ENCODE results near the gene MEPCE. TPM values are rescaled to one million over a fixed set of nuclear protein-coding genes. Genes with fewer than 3 reads are reported as not detected.

MEPCE gene
- total and polyA plus RNA-seq, 2 experiments from 2014 or later: 10.0 to 32.6 TPM

GRCh38 chr7:100426516-100426915 lies 3.1 kb upstream of the MEPCE start:
- H3K4me1 Mint-ChIP-seq: peaks cover 12% of the 10 kb centered on the region
- no peaks in the 10 kb centered on the region for H4K20me1 ChIP-seq (replicated peaks; ENCODE audit: insufficient read depth)
- H3K27me3 Mint-ChIP-seq (ENCODE audit: insufficient read depth, low read depth, poor library complexity): peaks cover 34% of the 10 kb centered on the region
- peaks cover 10% of the 10 kb centered on the region; the same call in 1 of the 2 replicates for H3K4me1 ChIP-seq (ENCODE audit: insufficient read depth)
- TF ChIP-seq ZNF331 (CRISPR knock-in tag; IDR thresholded peaks at IDR 0.05; ENCODE audit: low read depth): no peak
- no peak for TF ChIP-seq ZNF462 (CRISPR knock-in tag; IDR thresholded peaks at IDR 0.05)
- TF ChIP-seq CTCF (conservative IDR thresholded peaks at IDR 0.05; ENCODE audit: low read depth in 2 of 2): no peak
- TF ChIP-seq EZH2 (IDR thresholded peaks at IDR 0.05; ENCODE audit: low read depth, unreplicated experiment): no peak
- ATAC-seq: no peak
- H3K9me3 Mint-ChIP-seq: peaks cover 20% of the 10 kb centered on the region; the same call in 2 of the 3 replicates
- H3K36me3 ChIP-seq (ENCODE audit: insufficient read depth): no peaks in the 10 kb centered on the region
- H3K27me3 ChIP-seq (ENCODE audit: insufficient read depth): peaks cover 9% of the 10 kb centered on the region
- DNase-seq (ENCODE audit: low spot score): no peak
- no peak overlapping the region for H3K4me2 ChIP-seq
- H3K4me3 ChIP-seq: no peak overlapping the region
- H3K27ac Mint-ChIP-seq: no peak overlapping the region
- H3K36me3 Mint-ChIP-seq (ENCODE audit: low read depth): peaks cover 20% of the 10 kb centered on the region
- H3K9me2 ChIP-seq (ENCODE audit: insufficient read depth): 0 out of 2 replicates have a peak, but pooled peaks cover 3% of the 10 kb centered on the region
- H3F3A ChIP-seq (replicated peaks; ENCODE audit: low read depth): peaks cover 4% of the 10 kb centered on the region; the same call in 1 of the 2 replicates
- no peak overlapping the region for H3K27ac ChIP-seq (ENCODE audit: low read depth)
- H3K79me2 ChIP-seq (replicated peaks; ENCODE audit: insufficient read depth): peaks cover 14% of the 10 kb centered on the region
- no peak overlapping the region for H3K4me3 Mint-ChIP-seq
- no peak overlapping the region for H2AFZ ChIP-seq

All from GM23338 (cell line).